SK-N-SH (cell line): Measurements from ENCODE around the gene RAD51B. TPM values are rescaled to one million over a fixed set of nuclear protein-coding genes. Genes with fewer than 3 reads are reported as not detected.

Experiments used
- CTCF ChIA-PET: fragments of 300-600, 350-600 bp; formaldehyde crosslinking; extraction: SDS; loops from one replicate; lab custom pipeline; 2021; lab: Yijun Ruan, JAX
- POLR2A ChIA-PET: fragments of 350-600 bp; sonication (Branson Sonifier 250); formaldehyde crosslinking; extraction: SDS; loops from one replicate; lab custom pipeline; 2020; ENCODE audit warnings: antibody characterized with exemption, inconsistent platforms; lab: Yijun Ruan, JAX
- DNase-seq: peaks from one replicate; pipeline ENCODE4 v3.0.0; 2012
- H2AFZ ChIP-seq: fragments of 200-600 bp; sonication (generic); 2 replicates; pipeline ENCODE4 v1.8.1; 2016; ENCODE audit warnings: antibody characterized with exemption, mild to moderate bottlenecking, low read depth
- H3F3A ChIP-seq: fragments of 200-600 bp; sonication (generic); replicated peaks from 2 replicates; pipeline ENCODE3; 2016; ENCODE audit warnings: antibody characterized with exemption, mild to moderate bottlenecking; ENCODE audit not compliant: insufficient read depth
- H3K27ac ChIP-seq, 2 experiments: fragments of 200-500 bp in 1 of 2; fragments of 200-600 bp in 1 of 2; sonication (Bioruptor generic) in 1 of 2; sonication (generic), shearing (Covaris generic) in 1 of 2; 2 replicates each; pipeline versions ENCODE4 v1.5.1 to v1.6.1; 2014 to 2016; ENCODE audit warnings: low read depth in 2 of 2, inconsistent platforms in 1 of 2, low read length in 1 of 2, mild to moderate bottlenecking in 1 of 2, mixed read lengths in 1 of 2
- H3K27me3 ChIP-seq: fragments of 200-600 bp; sonication (generic), shearing (Covaris generic); 2 replicates; pipeline ENCODE4 v1.6.1; 2016; ENCODE audit warnings: mixed run types; ENCODE audit not compliant: insufficient read depth
- H3K36me3 ChIP-seq, 2 experiments: fragments of 200-500 bp in 1 of 2; fragments of 200-600 bp in 1 of 2; sonication (Bioruptor generic) in 1 of 2; sonication (generic) in 1 of 2; replicated peaks in 1 of 2; 2 replicates each; pipeline versions ENCODE3 to v1.5.1; 2014 to 2016; ENCODE audit warnings: low read length in 1 of 2, mild to moderate bottlenecking in 1 of 2; ENCODE audit not compliant: insufficient read depth in 2 of 2, control insufficient read depth in 1 of 2
- H3K4me1 ChIP-seq, 2 experiments: fragments of 200-500 bp in 1 of 2; fragments of 200-600 bp in 1 of 2; sonication (Bioruptor generic) in 1 of 2; sonication (generic), shearing (Covaris generic) in 1 of 2; 2 replicates each; pipeline versions ENCODE4 v1.5.1 to v1.6.1; 2014 to 2016; ENCODE audit warnings: low read depth in 1 of 2, low read length in 1 of 2, mixed run types in 1 of 2; ENCODE audit not compliant: insufficient read depth in 2 of 2, control insufficient read depth in 1 of 2
- H3K4me2 ChIP-seq: fragments of 200-600 bp; sonication (generic), shearing (Covaris generic); 2 replicates; pipeline ENCODE4 v1.6.1; 2017; ENCODE audit warnings: mixed run types
- H3K4me3 ChIP-seq, 2 experiments: fragments of 200-500 bp in 1 of 2; fragments of 200-600 bp in 1 of 2; sonication (Bioruptor generic) in 1 of 2; sonication (generic), shearing (Covaris generic) in 1 of 2; 2 replicates each; pipeline versions ENCODE4 v1.5.1 to v1.8.1; 2014 to 2016; ENCODE audit warnings: low read depth in 2 of 2, inconsistent platforms in 1 of 2, low read length in 1 of 2, mild to moderate bottlenecking in 1 of 2, mixed read lengths in 1 of 2, moderate library complexity in 1 of 2
- H3K79me2 ChIP-seq: fragments of 200-600 bp; sonication (generic); 2 replicates; pipeline ENCODE4 v1.8.1; 2017; ENCODE audit warnings: mild to moderate bottlenecking; ENCODE audit not compliant: insufficient read depth
- H3K9ac ChIP-seq: fragments of 200-600 bp; sonication (generic); 2 replicates; pipeline ENCODE4 v1.6.1; 2017; ENCODE audit warnings: mixed run types
- H3K9me2 ChIP-seq: fragments of 200-600 bp; sonication (generic); 2 replicates; pipeline ENCODE4 v1.6.1; 2017; ENCODE audit warnings: mixed run types
- H3K9me3 ChIP-seq: fragments of 200-600 bp; sonication (generic); 2 replicates; pipeline ENCODE4 v1.6.1; 2017; ENCODE audit warnings: mixed run types, mild to moderate bottlenecking, moderate library complexity
- H4K20me1 ChIP-seq: fragments of 200-600 bp; sonication (generic); 2 replicates; pipeline ENCODE4 v1.6.1; 2017; ENCODE audit warnings: mild to moderate bottlenecking, mixed run types; ENCODE audit not compliant: insufficient read depth
- CHD2 ChIP-seq: fragments of 150-350 bp; IDR thresholded peaks from 2 replicates; pipeline ENCODE4 v1.6.1; 2018; ENCODE audit warnings: low read length; ENCODE audit not compliant: partially characterized antibody
- FOXJ3 ChIP-seq: sonication (generic); formaldehyde crosslinking; IDR thresholded peaks from 2 replicates; pipeline ENCODE4 v1.5.1; 2020; ENCODE audit warnings: mild to moderate bottlenecking, missing genetic modification reagents
- GATA2 ChIP-seq: sonication (generic); formaldehyde crosslinking; IDR thresholded peaks from 2 replicates; pipeline ENCODE4 v1.5.0; 2020; ENCODE audit warnings: mild to moderate bottlenecking, missing genetic modification reagents
- MEF2A ChIP-seq: IDR thresholded peaks from 2 replicates; pipeline ENCODE4 v1.4.0; 2012; ENCODE audit warnings: low read depth, borderline replicate concordance
- MXI1 ChIP-seq: IDR thresholded peaks from 2 replicates; pipeline ENCODE4 v1.6.1; 2012; ENCODE audit warnings: mild to moderate bottlenecking, low read depth, low read length, improper control_type of control experiment
- RAD21 ChIP-seq: IDR thresholded peaks from 2 replicates; pipeline ENCODE4 v1.6.1; 2012; ENCODE audit warnings: mild to moderate bottlenecking, low read length
- RFX5 ChIP-seq: IDR thresholded peaks from 2 replicates; pipeline ENCODE4 v1.6.1; 2012; ENCODE audit warnings: mild to moderate bottlenecking, improper control_type of control experiment, low read length
- RXRA ChIP-seq: IDR thresholded peaks from 2 replicates; pipeline ENCODE4 v1.4.0; 2012; ENCODE audit warnings: low read depth, mild to moderate bottlenecking, borderline replicate concordance
- SMC3 ChIP-seq: IDR thresholded peaks from 2 replicates; pipeline ENCODE4 v1.6.1; 2012; ENCODE audit warnings: low read depth, low read length, improper control_type of control experiment
- TCF12 ChIP-seq: IDR thresholded peaks from 2 replicates; pipeline ENCODE4 v1.4.0; 2012
- TEAD4 ChIP-seq: IDR thresholded peaks from 2 replicates; pipeline ENCODE4 v1.4.0; 2012; ENCODE audit warnings: mild to moderate bottlenecking, borderline replicate concordance; ENCODE audit not compliant: insufficient read depth
- USF2 ChIP-seq: fragments of 150-350 bp; IDR thresholded peaks from 2 replicates; pipeline ENCODE4 v1.6.1; 2017; ENCODE audit warnings: antibody characterized with exemption, low read length, low read depth, borderline replicate concordance
- ZBTB33 ChIP-seq: IDR thresholded peaks from 2 replicates; pipeline ENCODE4 v1.4.0; 2012; ENCODE audit warnings: low read depth, borderline replicate concordance
- WGBS: methylation state at CpG from one replicate; pipeline ENCODE4 v1.1.6; 2017; ENCODE audit warnings: low lambda C conversion rate; 5-methylcytosine and 5-hydroxymethylcytosine counted together
- polyA plus RNA-seq, 3 experiments: library from polyadenylated mRNA; depleted of rRNA; stranded (reverse); fragments of >200 nt; gene quantifications; 2 replicates each; pipeline ENCODE4 v1.2.3, GENCODE V29; 2012
- TF ChIP-seq, protein P1 (sequence below): IDR thresholded peaks from 2 replicates; pipeline ENCODE4 v1.4.0; 2012; ENCODE audit warnings: low read depth, borderline replicate concordance

RAD51B gene
- polyA plus RNA-seq, 1 of the 3 experiments (the other 2 are of a cell fraction) = 6.0 TPM

DNA sequence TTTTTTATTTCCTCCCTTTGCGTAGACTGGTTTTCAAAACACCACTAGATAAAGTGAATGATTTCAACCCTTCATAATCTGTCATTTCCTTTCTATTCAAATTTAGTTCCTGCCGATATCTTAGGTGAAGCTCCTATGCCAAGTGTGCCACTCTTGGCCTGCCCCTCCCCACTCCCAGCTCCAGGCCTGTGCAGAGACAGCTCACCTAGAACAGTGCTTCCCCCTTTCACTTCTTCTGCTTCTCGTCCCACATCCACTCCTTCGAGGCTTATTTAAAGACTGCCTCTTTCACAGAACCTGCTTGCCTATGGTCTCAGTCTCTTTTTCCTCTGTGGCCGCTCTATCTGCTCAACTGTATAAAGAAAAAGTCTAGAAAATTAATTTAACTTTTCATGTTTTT is 473.8 kb downstream of the RAD51B start (continued):
- no peak for TF ChIP-seq GATA2 (CRISPR knock-in tag)
- TF ChIP-seq RXRA = no peak
- no peak for TF ChIP-seq SMC3
- no peak for TF ChIP-seq RFX5
- TF ChIP-seq, protein P1, sequence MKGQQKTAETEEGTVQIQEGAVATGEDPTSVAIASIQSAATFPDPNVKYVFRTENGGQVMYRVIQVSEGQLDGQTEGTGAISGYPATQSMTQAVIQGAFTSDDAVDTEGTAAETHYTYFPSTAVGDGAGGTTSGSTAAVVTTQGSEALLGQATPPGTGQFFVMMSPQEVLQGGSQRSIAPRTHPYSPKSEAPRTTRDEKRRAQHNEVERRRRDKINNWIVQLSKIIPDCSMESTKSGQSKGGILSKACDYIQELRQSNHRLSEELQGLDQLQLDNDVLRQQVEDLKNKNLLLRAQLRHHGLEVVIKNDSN = no peak
- TF ChIP-seq TEAD4 = no peak
- TF ChIP-seq MEF2A = no peak
- no peak for TF ChIP-seq TCF12
- no peak for TF ChIP-seq RAD21

- Histone ChIP-seq H3K9ac (no peak overlapping the region), H3K4me3 (no peak overlapping the region), H3F3A (no peaks in the 10 kb centered on the region), H3K4me1 (peaks cover 0 to 15% of the 10 kb centered on the region in 2 experiments; a peak in 3 of 4 replicates), H3K27me3 (no peaks in the 10 kb centered on the region), H2AFZ (no peak overlapping the region), H3K4me2 (no peak overlapping the region), H3K36me3 (no peaks in the 10 kb centered on the region), H3K9me3 (no peaks in the 10 kb centered on the region), H3K79me2 (no peaks in the 10 kb centered on the region), H3K9me2 (no peaks in the 10 kb centered on the region), H3K27ac (no peak overlapping the region), H4K20me1 (no peaks in the 10 kb centered on the region)
- WGBS = 89% methylated on average over 8 of the region's 8 CpGs
- TF ChIP-seq ZBTB33 = no peak
- TF ChIP-seq MXI1 = no peak
- TF ChIP-seq FOXJ3 (CRISPR knock-in tag) = no peak
- no peak for TF ChIP-seq SMC3
- no peak for TF ChIP-seq RAD21
- TF ChIP-seq USF2 = no peak
- no peak for TF ChIP-seq CHD2
- no peak for DNase-seq
- CTCF ChIA-PET = no interaction called here
- POLR2A ChIA-PET = no interaction called here
Observed at GRCh38 chr14:68295316-68295816, 475.8 kb downstream of the RAD51B start.
